BJ (cell line): ENCODE data around the gene PLCB2. TPM values are rescaled to one million over a fixed set of nuclear protein-coding genes. Genes with fewer than 3 reads are reported as not detected.

Source experiments
- CTCF ChIA-PET: fragments of 350-600 bp; formaldehyde crosslinking; extraction: SDS; loops from one replicate; lab custom pipeline; 2021; ENCODE audit warnings: antibody characterized with exemption, inconsistent platforms; lab: Yijun Ruan, JAX
- POLR2A ChIA-PET: fragments of 300-600 bp; sonication (Branson Sonifier 250); formaldehyde crosslinking; extraction: SDS; loops from one replicate; lab custom pipeline; 2021; ENCODE audit warnings: antibody characterized with exemption; lab: Charles Lee
- DNase-seq: peaks from one replicate; pipeline ENCODE4 v3.0.0-alpha.2; 2011; ENCODE audit warnings: low read depth
- H3K27me3 ChIP-seq: 2 replicates; pipeline ENCODE4 v1.6.0; 2011; ENCODE audit warnings: low read length; ENCODE audit not compliant: control insufficient read depth, insufficient read depth
- H3K36me3 ChIP-seq: 2 replicates; pipeline ENCODE4 v1.5.1; 2011; ENCODE audit warnings: low read length; ENCODE audit not compliant: control insufficient read depth, insufficient read depth
- H3K4me3 ChIP-seq: 2 replicates; pipeline ENCODE4 v1.5.1; 2011; ENCODE audit warnings: low read depth, mild to moderate bottlenecking, control low read depth, low read length
- CTCF ChIP-seq: IDR thresholded peaks from 2 replicates; pipeline ENCODE4 v1.5.1; 2011; ENCODE audit warnings: low read depth, mild to moderate bottlenecking, control low read depth, inconsistent platforms, low read length, moderate library complexity; ENCODE audit not compliant: insufficient read depth
- polyA plus RNA-seq: library from polyadenylated mRNA; depleted of rRNA; stranded (reverse); fragments of >200 nt; gene quantifications from 2 replicates; pipeline ENCODE4 v1.2.3, GENCODE V29; 2011

PLCB2 gene
- polyA plus RNA-seq, 1 experiment = 0.47 TPM

- POLR2A ChIA-PET = no interaction called here
- H3K4me3 ChIP-seq = peak within 1 kb of the TSS; percentile 35
- no peak for DNase-seq
- peaks cover 25% of the 10 kb centered on the region for H3K27me3 ChIP-seq
- H3K36me3 ChIP-seq = no peaks in the 10 kb centered on the region
- CTCF ChIA-PET = interaction anchor here (0.5 to 1.9 kb wide), 7 partner anchors 8 to 235 kb away, joined by 3 to 8 read pairs (median 4); partner anchors contain the start of gene DISP2
- TF ChIP-seq CTCF = no peak
Observed at GRCh38 chr15:40282869-40283614, 24.7 kb downstream of the PLCB2 start, which contains the start of gene ANKRD63. TSS of gene ANKRD63 (minus strand) at chr15:40283064. CDS start at chr15:40282586, 478 bp downstream.

- peak overlapping the region; percentile 35 for H3K4me3 ChIP-seq
- peaks cover 25% of the 10 kb centered on the region for H3K27me3 ChIP-seq
- CTCF ChIA-PET = interaction anchor here (1.0 to 1.7 kb wide), 5 partner anchors 7 to 76 kb away, joined by 3 to 8 read pairs (median 4); partner anchors contain the start of genes DISP2 and PAK6
- no peaks in the 10 kb centered on the region for H3K36me3 ChIP-seq
- peak; percentile 30 for TF ChIP-seq CTCF
- POLR2A ChIA-PET = no interaction called here
- no peak for DNase-seq
Observed at GRCh38 chr15:40282147-40282868, 25.4 kb downstream of the PLCB2 start.

GRCh38 chr15:40281801-40282146 lies 26.0 kb downstream of the PLCB2 start:
- H3K36me3 ChIP-seq = no peaks in the 10 kb centered on the region
- H3K27me3 ChIP-seq = peaks cover 25% of the 10 kb centered on the region
- ChIA-PET CTCF (interaction anchor here (1.1 to 1.4 kb wide), 2 partner anchors 43 to 76 kb away, joined by 4 read pairs; partner anchors contain the start of genes DISP2 and PAK6), POLR2A (no interaction called here)
- DNase-seq = no peak
- TF ChIP-seq CTCF = no peak
- peak overlapping the region; percentile 35; the same call in 1 of the 2 replicates for H3K4me3 ChIP-seq

GRCh38 chr15:40281057-40281800 lies 26.5 kb downstream of the PLCB2 start:
- H3K27me3 ChIP-seq = peaks cover 25% of the 10 kb centered on the region
- no peak for DNase-seq
- ChIA-PET POLR2A (no interaction called here), CTCF (interaction anchor here (0.6 to 14.9 kb wide), 11 partner anchors 9 to 142 kb away, joined by 4 to 494 read pairs (median 35); partner anchors contain the start of genes CCDC9B, INAFM2, PAK6 and PLCB2)
- H3K4me3 ChIP-seq = no peak overlapping the region
- no peaks in the 10 kb centered on the region for H3K36me3 ChIP-seq
- no peak for TF ChIP-seq CTCF
